NCI-H82 (cell line): ENCODE results near the gene IGFBP6.

ENCODE experiments used
- DNase-seq: peaks from one replicate; lab custom pipeline; 2025; lab: John Stamatoyannopoulos, UW

Gene IGFBP6

GRCh38 chr12:53120685-53121525 lies 23.4 kb downstream of the IGFBP6 start:
- DNase-seq: no peak

DNA sequence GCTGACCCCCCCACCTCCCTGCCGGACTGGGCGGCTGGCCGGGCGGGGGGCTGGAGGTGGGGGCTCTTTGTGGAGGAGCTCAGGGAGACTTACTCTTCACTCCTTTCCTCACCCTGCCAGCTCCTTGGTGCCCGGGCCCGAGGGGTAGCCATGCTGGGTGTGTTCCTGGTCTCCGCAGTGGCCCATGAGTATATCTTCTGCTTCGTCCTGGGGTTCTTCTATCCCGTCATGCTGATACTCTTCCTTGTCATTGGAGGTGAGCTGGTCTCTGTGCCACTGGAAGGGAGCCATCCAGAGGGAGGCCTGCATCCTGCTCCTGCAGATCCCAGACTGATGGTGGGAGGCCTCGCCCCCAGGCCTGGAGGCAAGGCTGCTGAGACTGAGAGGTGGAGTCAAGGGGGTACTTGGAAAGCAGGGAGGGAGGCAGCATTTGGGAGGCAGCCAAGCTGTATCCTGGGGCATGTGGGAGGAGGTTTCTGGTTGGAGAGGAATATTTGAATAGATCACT lies 25.5 kb downstream of the IGFBP6 start:
- DNase-seq: peak; percentile 17

DNA sequence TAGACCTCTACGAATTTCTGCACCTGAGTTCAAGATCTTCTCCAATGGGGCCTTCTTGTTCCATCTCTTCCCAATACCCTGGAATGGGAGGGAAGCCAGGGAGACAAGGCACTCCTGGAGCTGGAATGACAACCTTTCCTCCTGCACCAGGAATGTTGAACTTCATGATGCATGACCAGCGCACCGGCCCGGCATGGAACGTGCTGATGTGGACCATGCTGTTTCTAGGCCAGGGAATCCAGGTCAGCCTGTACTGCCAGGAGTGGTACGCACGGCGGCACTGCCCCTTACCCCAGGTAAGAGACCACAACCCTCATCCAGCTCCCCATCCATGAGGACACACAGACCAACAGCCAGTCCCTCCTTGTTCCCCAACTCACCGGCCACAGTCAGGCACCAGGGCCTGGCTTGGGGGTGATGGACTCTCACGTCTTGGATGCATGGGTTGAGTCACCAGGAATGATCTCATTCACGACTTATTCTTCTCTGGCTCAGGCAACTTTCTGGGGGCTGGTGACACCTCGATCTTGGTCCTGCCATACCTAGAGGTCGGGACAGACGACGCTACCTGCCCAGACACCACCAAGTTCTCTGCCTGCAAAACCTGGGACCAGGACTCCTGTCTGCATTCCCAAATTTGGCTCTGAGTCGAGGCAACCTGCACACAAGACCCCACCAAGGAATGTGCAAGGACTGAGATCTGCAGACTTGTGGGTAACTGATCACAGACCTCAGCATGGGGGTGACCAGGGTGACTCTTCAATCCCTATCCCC lies 26.3 kb downstream of the IGFBP6 start:
- no peak for DNase-seq

- no peak for DNase-seq
Observed at GRCh38 chr12:53124352-53124723, 26.9 kb downstream of the IGFBP6 start.

DNA sequence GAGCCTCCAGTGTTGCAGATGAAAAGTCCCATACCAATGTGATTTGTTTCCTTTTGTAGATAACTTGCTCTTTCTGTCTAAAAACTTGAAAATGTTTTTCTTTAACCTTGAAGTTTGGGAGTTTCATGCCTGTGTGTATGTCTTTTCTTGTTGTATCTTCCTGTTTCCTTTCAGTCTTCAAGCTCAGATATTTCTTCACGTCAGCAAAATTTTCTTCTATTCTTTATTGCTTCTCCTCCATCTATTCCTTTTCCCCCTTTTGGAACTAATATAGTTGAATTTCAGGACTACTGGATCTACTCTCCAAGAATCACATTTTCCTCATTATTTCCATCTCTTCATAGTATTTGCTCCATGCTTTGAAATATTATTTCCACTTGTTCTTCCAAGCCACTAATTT lies 29.7 kb downstream of the IGFBP6 start:
- DNase-seq: no peak

- no peak for DNase-seq
Observed at GRCh38 chr12:53128780-53129569, 31.5 kb downstream of the IGFBP6 start.

- DNase-seq: no peak
Observed at GRCh38 chr12:53131844-53132243, 34.4 kb downstream of the IGFBP6 start.

DNA sequence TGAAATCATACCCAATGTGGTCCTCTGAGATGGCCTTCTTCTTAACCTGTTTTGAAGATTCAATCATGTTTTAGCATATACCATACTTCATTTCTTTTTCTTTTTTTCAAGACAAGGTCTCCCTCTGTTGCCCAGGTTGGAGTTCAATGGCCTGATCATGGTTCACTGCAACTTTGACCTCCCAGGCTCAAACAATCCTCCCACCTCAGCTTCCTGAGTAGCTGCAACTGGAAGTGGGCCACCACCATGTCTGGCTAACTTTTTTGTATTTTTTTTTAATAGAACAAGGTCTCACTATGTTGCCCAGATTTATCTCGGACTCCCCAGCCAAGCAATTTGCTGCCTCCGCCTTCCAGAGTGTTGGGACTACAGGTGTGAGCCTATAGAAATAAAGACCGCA lies 36.3 kb downstream of the IGFBP6 start:
- DNase-seq: no peak

DNA sequence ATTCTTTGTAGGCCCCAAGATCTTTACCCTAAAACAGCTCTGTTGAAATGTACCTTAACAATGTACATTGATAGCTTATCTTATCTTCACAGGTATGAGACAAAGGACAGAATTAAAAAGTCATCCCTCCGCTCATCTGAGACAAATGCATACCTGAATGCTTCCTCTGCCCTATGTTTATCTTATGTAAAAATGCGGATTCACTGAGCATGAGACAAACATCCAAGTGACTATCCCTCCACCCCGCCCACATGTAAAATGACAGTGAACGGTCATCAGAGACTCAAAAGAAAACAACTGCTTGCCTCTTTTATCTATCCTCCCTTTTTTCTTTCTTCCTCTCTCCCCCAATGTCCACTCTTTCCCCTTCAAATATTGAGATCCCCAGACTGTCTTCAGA lies 45.9 kb downstream of the IGFBP6 start:
- DNase-seq: no peak

- DNase-seq: no peak
Observed at GRCh38 chr12:53145383-53146260, 48.2 kb downstream of the IGFBP6 start.

DNA sequence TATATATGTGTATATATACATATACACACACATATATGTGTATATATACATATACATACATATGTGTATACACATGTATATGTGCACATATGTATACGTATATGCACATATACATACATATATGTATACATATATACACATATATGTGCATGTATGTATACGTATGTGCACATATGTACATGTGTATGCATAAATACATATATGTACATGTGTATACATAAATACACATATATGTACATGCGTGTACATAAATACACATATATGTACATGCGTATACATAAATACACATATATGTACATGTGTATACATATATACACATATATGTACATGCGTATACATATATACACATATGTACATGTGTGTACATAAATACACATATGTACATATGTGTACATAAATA lies 49.7 kb downstream of the IGFBP6 start:
- no peak for DNase-seq

DNA sequence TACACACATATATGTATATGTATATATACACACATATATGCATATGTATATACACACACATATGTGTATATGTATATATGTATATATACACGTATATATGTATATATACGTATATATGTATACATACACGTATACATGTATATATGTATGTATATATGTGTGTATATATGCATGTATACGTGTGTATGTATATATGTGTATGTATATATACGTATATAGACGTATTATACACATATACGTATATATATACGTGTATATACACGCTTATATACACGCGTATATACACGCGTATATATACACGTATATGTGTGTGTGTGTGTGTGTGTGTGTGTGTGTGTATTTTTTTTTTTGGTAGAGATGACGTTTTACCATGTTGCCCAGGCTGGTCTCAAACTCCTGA lies 50.2 kb downstream of the IGFBP6 start:
- DNase-seq: no peak

DNA sequence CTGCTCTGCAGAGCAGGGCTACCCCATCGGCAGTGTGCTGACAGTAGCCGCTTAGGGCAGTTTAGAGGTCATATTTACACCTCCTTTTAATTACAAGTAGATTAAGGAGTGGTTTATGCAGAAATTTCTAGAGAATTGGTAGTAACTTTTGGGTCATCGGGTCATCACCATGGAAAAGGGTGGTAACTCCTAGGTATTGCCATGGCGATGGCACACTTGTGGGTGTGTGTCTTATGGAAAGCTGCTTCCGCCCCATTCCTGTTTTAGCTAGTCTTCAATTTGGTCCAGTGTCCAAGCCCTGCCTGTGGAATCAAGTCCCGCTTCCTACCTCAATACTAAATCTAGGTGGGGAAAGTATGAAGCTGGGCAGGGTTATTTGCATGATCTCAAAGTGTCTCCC lies 53.6 kb downstream of the IGFBP6 start:
- DNase-seq: no peak
